Smooth muscle cell (in vitro differentiated cells): ENCODE data around the gene GLB1L. TPM values are rescaled to one million over a fixed set of nuclear protein-coding genes. Genes with fewer than 3 reads are reported as not detected.

Experiments
- DNase-seq: peaks from one replicate; lab custom pipeline; 2025; ENCODE audit not compliant: unreplicated experiment; lab: John Stamatoyannopoulos, UW
- H2AFZ ChIP-seq: fragments of 200-600 bp; sonication (generic); 2 replicates; pipeline ENCODE4 v1.6.0; 2016; ENCODE audit warnings: antibody characterized with exemption, low read depth, mild to moderate bottlenecking
- H3F3A ChIP-seq: fragments of 200-600 bp; sonication (generic); 2 replicates; pipeline ENCODE4 v1.6.0; 2017; ENCODE audit warnings: antibody characterized with exemption, low read depth
- H3K27ac ChIP-seq: fragments of 200-600 bp; sonication (generic); 2 replicates; pipeline ENCODE4 v1.5.1; 2016; ENCODE audit warnings: low read depth, mild to moderate bottlenecking
- H3K27me3 ChIP-seq: fragments of 200-600 bp; sonication (generic); 2 replicates; pipeline ENCODE4 v1.6.1; 2016; ENCODE audit warnings: low read depth, mild to moderate bottlenecking
- H3K36me3 ChIP-seq: fragments of 200-600 bp; sonication (generic); 2 replicates; pipeline ENCODE4 v1.5.1; 2016; ENCODE audit warnings: low read depth
- H3K4me1 ChIP-seq: fragments of 200-600 bp; sonication (generic); 2 replicates; pipeline ENCODE4 v1.5.1; 2016; ENCODE audit warnings: low read depth
- H3K4me2 ChIP-seq: fragments of 200-600 bp; sonication (generic); 2 replicates; pipeline ENCODE4 v1.6.0; 2016; ENCODE audit warnings: mild to moderate bottlenecking
- H3K4me3 ChIP-seq: fragments of 200-600 bp; sonication (generic); 2 replicates; pipeline ENCODE4 v1.5.1; 2016; ENCODE audit warnings: mild to moderate bottlenecking
- H3K79me2 ChIP-seq: fragments of 200-600 bp; sonication (generic); 2 replicates; pipeline ENCODE4 v1.6.0; 2016; ENCODE audit warnings: low read depth, mild to moderate bottlenecking
- H3K9ac ChIP-seq: fragments of 200-600 bp; sonication (generic); 2 replicates; pipeline ENCODE4 v1.6.0; 2016; ENCODE audit warnings: low read depth
- H3K9me3 ChIP-seq: fragments of 200-600 bp; sonication (generic); replicated peaks from 2 replicates; pipeline ENCODE4 v1.5.1; 2016; ENCODE audit warnings: low read depth
- H4K20me1 ChIP-seq: fragments of 200-600 bp; sonication (generic); 2 replicates; pipeline ENCODE4 v1.6.0; 2016; ENCODE audit warnings: low read depth
- CTCF ChIP-seq: fragments of 200-600 bp; sonication (generic); IDR thresholded peaks from 2 replicates; pipeline ENCODE4 v1.5.1; 2017; ENCODE audit warnings: borderline replicate concordance, mild to moderate bottlenecking, antibody characterized with exemption; ENCODE audit not compliant: insufficient read depth, poor library complexity, severe bottlenecking
- WGBS: methylation state at CpG from one replicate; pipeline ENCODE4 v1.1.7; 2016; ENCODE audit warnings: low lambda C conversion rate; 5-methylcytosine and 5-hydroxymethylcytosine counted together
- polyA plus RNA-seq: library from polyadenylated mRNA; unstranded; fragments of >200 nt; fragmentation: Nextera tagmentation; extraction: Ambion mirVana; gene quantifications from 2 replicates; pipeline ENCODE4 v1.2.1, GENCODE V29; 2016
- total RNA-seq: library from RNA; depleted of rRNA; stranded (reverse); fragments of >200 nt; gene quantifications from 2 replicates; pipeline ENCODE4 v1.2.3, GENCODE V29; 2014

The GLB1L gene
- total and polyA plus RNA-seq, 2 experiments from 2014 or later: 4.1 to 26.4 TPM

GRCh38 chr2:219219784-219220532, 25.3 kb downstream of the GLB1L start:
- peaks cover 7% of the 10 kb centered on the region for H3K4me1 ChIP-seq
- no peak overlapping the region for H3K4me2 ChIP-seq
- H3K9ac ChIP-seq: no peak overlapping the region
- peaks cover 10% of the 10 kb centered on the region for H3K79me2 ChIP-seq
- H3K9me3 ChIP-seq: no peaks in the 10 kb centered on the region
- H3K27ac ChIP-seq: no peak overlapping the region
- no peaks in the 10 kb centered on the region for H4K20me1 ChIP-seq
- no peak overlapping the region for H3K4me3 ChIP-seq
- no peak for TF ChIP-seq CTCF
- H3F3A ChIP-seq: peaks cover 14% of the 10 kb centered on the region
- WGBS: 95% methylated on average over 18 of the region's 18 CpGs
- no peak overlapping the region for H2AFZ ChIP-seq
- no peak for DNase-seq
- H3K27me3 ChIP-seq: no peaks in the 10 kb centered on the region
- H3K36me3 ChIP-seq: peaks cover 4% of the 10 kb centered on the region

GRCh38 chr2:219218732-219219701, 26.2 kb downstream of the GLB1L start, which contains the start of gene ABCB6:
Gene ABCB6 (minus strand): TSS chr2:219218958. CDS start chr2:219218673, 285 bp downstream.
- H3K27ac ChIP-seq: peak within 1 kb of the TSS; percentile 77
- H3K79me2 ChIP-seq: peaks cover 10% of the 10 kb centered on the region
- DNase-seq: peak; percentile 89
- no peaks in the 10 kb centered on the region for H3K9me3 ChIP-seq
- H3K4me1 ChIP-seq: peaks cover 7% of the 10 kb centered on the region
- H3F3A ChIP-seq: peaks cover 14% of the 10 kb centered on the region
- H3K9ac ChIP-seq: peak within 1 kb of the TSS; percentile 36
- H3K4me2 ChIP-seq: peak within 1 kb of the TSS; percentile 92
- H2AFZ ChIP-seq: peak within 1 kb of the TSS; percentile 9
- no peaks in the 10 kb centered on the region for H4K20me1 ChIP-seq
- WGBS: 16% methylated on average over 61 of the region's 71 CpGs
- H3K27me3 ChIP-seq: no peaks in the 10 kb centered on the region
- TF ChIP-seq CTCF: no peak
- H3K36me3 ChIP-seq: peaks cover 4% of the 10 kb centered on the region
- H3K4me3 ChIP-seq: peak within 1 kb of the TSS; percentile 53

- H3K27me3 ChIP-seq: no peaks in the 10 kb centered on the region
- peaks cover 10% of the 10 kb centered on the region for H3K79me2 ChIP-seq
- peak overlapping the region; percentile 53 for H3K4me3 ChIP-seq
- WGBS: under 1% methylated on average over 37 of the region's 37 CpGs
- peak overlapping the region; percentile 92 for H3K4me2 ChIP-seq
- no peak for TF ChIP-seq CTCF
- H3K36me3 ChIP-seq: peaks cover under 1% of the 10 kb centered on the region
- peak overlapping the region; percentile 9 for H2AFZ ChIP-seq
- peaks cover 14% of the 10 kb centered on the region for H3F3A ChIP-seq
- peak overlapping the region; percentile 77 for H3K27ac ChIP-seq
- H4K20me1 ChIP-seq: no peaks in the 10 kb centered on the region
- DNase-seq: peak; percentile 87
- no peaks in the 10 kb centered on the region for H3K9me3 ChIP-seq
- peak overlapping the region; percentile 36 for H3K9ac ChIP-seq
- H3K4me1 ChIP-seq: peaks cover 7% of the 10 kb centered on the region
Measured at GRCh38 chr2:219218217-219218731, 27.0 kb downstream of the GLB1L start.
